HFF-Myc (cell line): ENCODE results near the gene RPS3A.

ENCODE experiments used
- DNase-seq: peaks from one replicate; pipeline ENCODE4 v3.0.0-alpha.2; 2011; ENCODE audit warnings: low read depth; ENCODE audit errors: extremely low read depth
- H3K4me3 ChIP-seq: replicated peaks from 2 replicates; pipeline ENCODE4 v1.5.1; 2011; ENCODE audit warnings: low read depth, mild to moderate bottlenecking, control low read depth, low read length
- CTCF ChIP-seq: IDR thresholded peaks from 2 replicates; pipeline ENCODE4 v1.5.1; 2012; ENCODE audit warnings: mild to moderate bottlenecking, low read depth, low read length, control low read depth; ENCODE audit errors: missing control alignments

Gene RPS3A

GRCh38 chr4:151152028-151152427, 52.6 kb downstream of the RPS3A start:
- TF ChIP-seq CTCF, result no peak
- H3K4me3 ChIP-seq, result no peak overlapping the region
- DNase-seq, result no peak

- no peak for TF ChIP-seq CTCF
- DNase-seq, result no peak
Observed at GRCh38 chr4:151153585-151153984, 54.2 kb downstream of the RPS3A start.

More at GRCh38 chr4:151153585-151153984, 54.2 kb downstream of the RPS3A start:
- H3K4me3 ChIP-seq, result no peak overlapping the region
